ENCODE results near the gene CFAP43.

DNA sequence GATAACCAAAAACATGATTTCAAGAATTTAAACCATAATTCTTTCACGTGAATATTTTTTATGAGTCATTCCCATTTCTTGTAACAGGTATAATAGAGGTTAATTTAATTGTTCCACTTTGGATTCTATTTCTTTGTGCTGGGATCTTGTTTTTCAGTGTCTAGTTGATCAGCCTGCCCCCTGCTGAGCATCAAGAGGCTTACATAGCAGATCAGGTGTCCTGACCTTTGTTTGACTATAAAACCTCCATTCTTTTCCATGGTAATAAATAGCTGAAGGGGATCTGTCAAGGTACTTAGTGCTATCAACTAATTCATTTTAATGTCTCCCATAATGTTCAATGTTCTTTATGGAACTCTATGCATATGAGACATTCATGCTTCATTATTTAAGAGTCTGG is 151.4 kb downstream of the CFAP43 start:
- TF ChIP-seq GATA2 (IDR thresholded peaks at IDR 0.05; ENCODE audit: low read depth, low read length) (no peak), GATA3 (IDR thresholded peaks at IDR 0.05; ENCODE audit: low read depth, low read length) (no peak)
